AG09319 (cell line): ENCODE measurements around the gene CEP85L.

ENCODE experiments used
- DNase-seq: peaks from one replicate; pipeline ENCODE4 v3.0.0-alpha.2; 2010; ENCODE audit warnings: low read depth; ENCODE audit errors: extremely low read depth
- CTCF ChIP-seq: IDR thresholded peaks from 2 replicates; pipeline ENCODE4 v1.5.1; 2011; ENCODE audit warnings: low read depth, mild to moderate bottlenecking, inconsistent platforms, low read length, moderate library complexity

CEP85L gene

GRCh38 chr6:118548136-118548535 is 103.3 kb downstream of the CEP85L start, which contains the start of gene PLN:
PLN (plus strand) TSS chr6:118548296; CDS start chr6:118558922, 10,626 bp downstream.
- TF ChIP-seq CTCF = no peak
- no peak for DNase-seq

DNA sequence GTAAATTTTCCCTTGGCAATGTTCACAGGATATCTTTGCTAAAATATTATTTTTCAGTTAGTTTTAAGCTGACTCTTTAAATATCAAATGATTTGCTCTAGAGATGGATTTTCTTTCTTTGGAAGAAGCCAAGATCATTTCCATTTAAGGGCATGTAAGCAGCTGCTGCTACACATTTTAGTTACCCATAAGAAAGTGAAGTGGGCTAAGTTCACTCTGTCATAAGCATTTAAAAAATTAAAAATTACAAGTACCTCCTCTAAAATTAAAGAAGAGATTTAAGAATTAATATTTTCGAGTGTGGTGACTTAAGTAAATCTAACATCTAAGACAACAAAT is 104.5 kb downstream of the CEP85L start:
- TF ChIP-seq CTCF = no peak
- no peak for DNase-seq

- no peak for DNase-seq
- TF ChIP-seq CTCF = no peak
Measured at GRCh38 chr6:118546164-118546879, 105.1 kb downstream of the CEP85L start.

GRCh38 chr6:118544105-118544504 is 107.3 kb downstream of the CEP85L start:
- DNase-seq = no peak
- no peak for TF ChIP-seq CTCF

DNA sequence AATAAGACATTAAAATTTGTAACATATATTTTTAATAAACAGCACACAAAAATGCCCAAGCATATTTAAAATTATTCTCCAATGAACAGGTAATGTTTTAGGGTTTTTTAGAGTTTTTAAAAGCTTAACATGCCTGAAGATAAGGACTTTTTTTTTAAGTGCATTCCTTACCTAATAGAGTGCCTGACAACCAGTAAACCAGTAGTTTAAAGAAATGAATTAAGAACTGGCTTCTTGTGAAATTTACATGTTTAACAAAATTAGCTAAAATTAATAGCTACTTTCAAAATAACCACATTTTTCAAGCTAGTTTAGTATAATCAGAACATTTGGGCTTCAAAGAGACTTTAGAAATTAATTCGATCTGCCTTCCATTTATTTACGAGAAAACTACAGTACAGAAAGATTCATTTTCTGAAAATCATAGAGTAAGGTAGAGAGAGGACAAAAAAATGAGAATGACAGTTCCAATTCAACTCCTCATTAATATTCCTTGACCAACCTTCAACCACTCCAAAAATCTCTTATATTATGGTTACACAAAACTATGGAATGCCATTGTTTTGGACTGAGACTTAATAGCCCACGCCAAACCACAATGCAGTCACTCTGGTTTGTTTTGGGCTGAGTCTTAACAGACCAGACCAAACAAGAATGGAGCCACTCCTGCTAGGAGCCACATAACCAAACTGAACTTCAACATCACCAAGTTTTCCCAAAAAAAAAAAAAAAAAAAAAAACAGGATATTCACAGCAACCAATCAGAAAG is 109.0 kb downstream of the CEP85L start:
- TF ChIP-seq CTCF = no peak
- DNase-seq = no peak

DNA sequence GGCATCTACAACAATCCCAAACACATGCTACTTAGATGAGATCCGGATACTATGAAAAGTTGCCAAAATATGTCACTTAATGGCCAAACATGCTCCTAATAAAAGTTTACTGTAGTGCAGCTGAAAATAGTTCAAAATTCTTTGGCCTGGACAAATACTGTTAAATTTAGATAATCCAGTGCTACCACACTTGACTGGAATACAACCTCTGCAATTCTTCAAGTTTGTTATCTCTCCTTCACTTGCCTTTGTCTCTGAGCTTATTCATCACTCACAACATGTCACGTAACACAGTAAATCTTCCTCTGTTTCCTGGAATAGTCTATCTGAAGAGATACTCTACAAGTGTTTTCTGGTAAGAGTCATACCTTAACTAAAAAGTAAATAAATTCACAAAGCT is 113.8 kb downstream of the CEP85L start:
- DNase-seq = no peak
- TF ChIP-seq CTCF = no peak

GRCh38 chr6:118536478-118536877 is 114.9 kb downstream of the CEP85L start:
- TF ChIP-seq CTCF = no peak
- DNase-seq = no peak
